DOHH2 (cell line): ENCODE results near the gene PRDM2.

Source experiments
- H3F3A ChIP-seq: fragments of 200-600 bp; sonication (generic), shearing (Covaris generic); 2 replicates; pipeline ENCODE4 v1.6.0; 2016; ENCODE audit warnings: antibody characterized with exemption, mild to moderate bottlenecking; ENCODE audit not compliant: control insufficient read depth, insufficient read depth
- H3K27ac ChIP-seq: fragments of 200-600 bp; sonication (generic); 2 replicates; pipeline ENCODE4 v1.5.1; 2014; ENCODE audit warnings: low read depth, mild to moderate bottlenecking, low read length, moderate library complexity
- H3K27me3 ChIP-seq: fragments of 200-600 bp; sonication (generic); 2 replicates; pipeline ENCODE4 v1.6.1; 2014; ENCODE audit warnings: mild to moderate bottlenecking, low read length, mixed read lengths; ENCODE audit not compliant: control insufficient read depth
- H3K36me3 ChIP-seq: fragments of 200-600 bp; sonication (generic); 2 replicates; pipeline ENCODE4 v1.6.1; 2014; ENCODE audit warnings: mild to moderate bottlenecking, low read length, moderate library complexity, mixed read lengths; ENCODE audit not compliant: control insufficient read depth
- H3K4me1 ChIP-seq: fragments of 200-600 bp; sonication (generic); 2 replicates; pipeline ENCODE4 v1.6.1; 2014; ENCODE audit warnings: mild to moderate bottlenecking, low read length, mixed read lengths; ENCODE audit not compliant: control insufficient read depth
- H3K4me2 ChIP-seq: fragments of 200-600 bp; sonication (generic); 2 replicates; pipeline ENCODE4 v1.6.0; 2014; ENCODE audit warnings: mild to moderate bottlenecking, low read length, moderate library complexity
- H3K4me3 ChIP-seq: fragments of 200-600 bp; sonication (generic); 2 replicates; pipeline ENCODE4 v1.5.1; 2014; ENCODE audit warnings: mild to moderate bottlenecking, low read length, mixed read lengths
- H3K79me2 ChIP-seq: fragments of 200-600 bp; sonication (generic); 2 replicates; pipeline ENCODE4 v1.6.1; 2014; ENCODE audit warnings: mild to moderate bottlenecking, low read length, mixed read lengths; ENCODE audit not compliant: control insufficient read depth
- H3K9me2 ChIP-seq: fragments of 200-600 bp; sonication (generic); replicated peaks from 2 replicates; pipeline ENCODE4 v1.6.1; 2014; ENCODE audit warnings: mild to moderate bottlenecking, low read length, mixed read lengths; ENCODE audit not compliant: control insufficient read depth
- H3K9me3 ChIP-seq: fragments of 200-600 bp; sonication (generic); 2 replicates; pipeline ENCODE4 v1.6.1; 2014; ENCODE audit warnings: antibody characterized with exemption, low read length, mixed read lengths; ENCODE audit not compliant: control insufficient read depth, insufficient read depth
- H4K20me1 ChIP-seq: fragments of 200-600 bp; sonication (generic); 2 replicates; pipeline ENCODE4 v1.6.0; 2014; ENCODE audit warnings: low read depth, mild to moderate bottlenecking, antibody characterized with exemption, low read length, moderate library complexity; ENCODE audit not compliant: control insufficient read depth, insufficient read depth
- CTCF ChIP-seq: fragments of 200-600 bp; sonication (generic); IDR thresholded peaks from one replicate; pipeline ENCODE4 v1.5.1; 2014; ENCODE audit warnings: antibody characterized with exemption, mild to moderate bottlenecking, low read depth, low read length; ENCODE audit not compliant: poor library complexity, severe bottlenecking
- EZH2phosphoT487 ChIP-seq: fragments of 200-600 bp; sonication (generic); IDR thresholded peaks from 2 replicates; pipeline ENCODE4 v1.6.1; 2017; ENCODE audit warnings: borderline replicate concordance, mild to moderate bottlenecking, antibody characterized with exemption, low read length, moderate library complexity, mixed read lengths

Gene PRDM2

GRCh38 chr1:13775459-13775858, 75.5 kb downstream of the PRDM2 start:
- TF ChIP-seq EZH2phosphoT487 (no peak), CTCF (no peak)
- H3K36me3 ChIP-seq, result peaks cover 98% of the 10 kb centered on the region
- H3K27ac ChIP-seq, result no peak overlapping the region

GRCh38 chr1:13775916-13776315, 75.9 kb downstream of the PRDM2 start:
- peaks cover 52% of the 10 kb centered on the region for H4K20me1 ChIP-seq
- no peak overlapping the region for H3K4me3 ChIP-seq
- peaks cover 98% of the 10 kb centered on the region for H3K36me3 ChIP-seq
- H3K4me2 ChIP-seq, result no peak overlapping the region
- H3K9me2 ChIP-seq, result no peaks in the 10 kb centered on the region
- peaks cover 19% of the 10 kb centered on the region for H3K4me1 ChIP-seq
- H3F3A ChIP-seq, result peaks cover 13% of the 10 kb centered on the region; the same call in 1 of the 2 replicates
- H3K79me2 ChIP-seq, result peaks cover 99% of the 10 kb centered on the region
- no peaks in the 10 kb centered on the region for H3K27me3 ChIP-seq
- no peaks in the 10 kb centered on the region for H3K9me3 ChIP-seq
- H3K27ac ChIP-seq, result no peak overlapping the region
- TF ChIP-seq EZH2phosphoT487 (no peak), CTCF (no peak)

More at GRCh38 chr1:13775459-13775858, 75.5 kb downstream of the PRDM2 start:
- Histone ChIP-seq H3K9me2 (no peaks in the 10 kb centered on the region), H3K27me3 (no peaks in the 10 kb centered on the region), H3K4me1 (peaks cover 15% of the 10 kb centered on the region), H4K20me1 (peaks cover 51% of the 10 kb centered on the region), H3K9me3 (no peaks in the 10 kb centered on the region), H3K4me3 (no peak overlapping the region), H3F3A (peaks cover 13% of the 10 kb centered on the region; the same call in 1 of the 2 replicates), H3K4me2 (no peak overlapping the region), H3K79me2 (peaks cover 99% of the 10 kb centered on the region)

- Histone ChIP-seq H3K79me2 (peaks cover 99% of the 10 kb centered on the region), H3K36me3 (peaks cover 98% of the 10 kb centered on the region), H3K4me2 (no peak overlapping the region), H3K4me3 (no peak overlapping the region), H3K9me2 (no peaks in the 10 kb centered on the region), H4K20me1 (peaks cover 57% of the 10 kb centered on the region), H3K27me3 (no peaks in the 10 kb centered on the region), H3K4me1 (peaks cover 35% of the 10 kb centered on the region), H3K27ac (no peak overlapping the region), H3F3A (peaks cover 19% of the 10 kb centered on the region), H3K9me3 (no peaks in the 10 kb centered on the region)
- no peak for TF ChIP-seq EZH2phosphoT487
- no peak for TF ChIP-seq CTCF
Observed at GRCh38 chr1:13778431-13778830, 78.4 kb downstream of the PRDM2 start.
